ENCODE results near the gene ACSL6. TPM values are rescaled to one million over a fixed set of nuclear protein-coding genes. Genes with fewer than 3 reads are reported as not detected.

The ACSL6 gene
- total and polyA plus RNA-seq, 2 donors (not counting 1 experiment from before 2014, with no cell fraction given), result 0.03 to 0.62 TPM

- intact Hi-C loops (cut with micrococcal nuclease), result no loop called here
- Histone ChIP-seq H3K27me3 (replicated peaks in 1 of 4; ENCODE audit: control extremely low read depth in 1 of 4, control insufficient read depth in 3 of 4, insufficient read depth in 4 of 4, low read length in 3 of 4) (no peaks in the 10 kb centered on the region), H3K4me2 (replicated peaks; ENCODE audit: low read depth, low read length, poor library complexity, severe bottlenecking) (no peak overlapping the region), H3K27ac (ENCODE audit: low read length in 2 of 2) (no peak overlapping the region), H3K9me3 (ENCODE audit: control extremely low read depth in 1 of 3, control insufficient read depth in 2 of 3, insufficient read depth in 1 of 3, low read length in 2 of 3) (no peaks in the 10 kb centered on the region), H3K4me1 (ENCODE audit: control insufficient read depth in 2 of 2, insufficient read depth in 2 of 2, low read length in 2 of 2) (no peaks in the 10 kb centered on the region), H2AFZ (ENCODE audit: insufficient read depth, low read depth, low read length, poor library complexity, severe bottlenecking) (no peak overlapping the region), H4K20me1 (ENCODE audit: control insufficient read depth, insufficient read depth, low read length, poor library complexity, severe bottlenecking) (no peaks in the 10 kb centered on the region), H3K79me2 (ENCODE audit: control insufficient read depth, insufficient read depth, low read length) (no peaks in the 10 kb centered on the region), H3K9ac (ENCODE audit: low read length) (no peak overlapping the region), H3K4me3 (ENCODE audit: control extremely low read depth in 1 of 5, extremely low read depth in 1 of 5, insufficient read depth in 1 of 5, low read depth in 2 of 5, low read length in 4 of 5) (no peak overlapping the region), H3K36me3 (replicated peaks in 1 of 2; ENCODE audit: control extremely low read depth in 1 of 2, control insufficient read depth in 1 of 2, extremely low read depth in 1 of 2, insufficient read depth in 2 of 2, low read length in 1 of 2) (no peaks in the 10 kb centered on the region)
- CTCF ChIA-PET, result no interaction called here
- POLR2A ChIA-PET, result no interaction called here
- no peaks in the 10 kb centered on the region for H3K9me3 Mint-ChIP-seq (ENCODE audit: insufficient read depth)
- H3K4me3 Mint-ChIP-seq, result no peak overlapping the region
- TF ChIP-seq CTCF (IDR thresholded peaks at IDR 0.05) (no peak), EZH2 (IDR thresholded peaks at IDR 0.05; ENCODE audit: borderline replicate concordance, insufficient read depth, low read depth, low read length, poor library complexity, severe bottlenecking) (no peak)
- ATAC-seq (ENCODE audit: low read depth) (no peak), DNase-seq (no peak)
- 100% methylated on average over 1 of the region's 5 CpGs for WGBS (ENCODE audit: insufficient coverage)
- H3K4me1 Mint-ChIP-seq, result no peaks in the 10 kb centered on the region
- H3K27me3 Mint-ChIP-seq, result peaks cover 14% of the 10 kb centered on the region
- H3K27ac Mint-ChIP-seq, result no peak overlapping the region
Observed at GRCh38 chr5:131968396-131968954, 43.0 kb downstream of the ACSL6 start.

GRCh38 chr5:131966551-131966950, 44.9 kb downstream of the ACSL6 start:
- DNase-seq, result no peak

More at GRCh38 chr5:131966551-131966950, 44.9 kb downstream of the ACSL6 start:
- POLR2A ChIA-PET, result no interaction called here
- intact Hi-C loops (cut with micrococcal nuclease), result no loop called here
- Histone ChIP-seq H3K79me2 (ENCODE audit: control insufficient read depth, insufficient read depth, low read length) (no peaks in the 10 kb centered on the region), H3K9me3 (ENCODE audit: control extremely low read depth in 1 of 3, control insufficient read depth in 2 of 3, insufficient read depth in 1 of 3, low read length in 2 of 3) (no peaks in the 10 kb centered on the region), H3K27me3 (replicated peaks in 1 of 4; ENCODE audit: control extremely low read depth in 1 of 4, control insufficient read depth in 3 of 4, insufficient read depth in 4 of 4, low read length in 3 of 4) (no peaks in the 10 kb centered on the region), H2AFZ (ENCODE audit: insufficient read depth, low read depth, low read length, poor library complexity, severe bottlenecking) (no peak overlapping the region), H3K4me3 (ENCODE audit: control extremely low read depth in 1 of 5, extremely low read depth in 1 of 5, insufficient read depth in 1 of 5, low read depth in 2 of 5, low read length in 4 of 5) (no peak overlapping the region), H3K9ac (ENCODE audit: low read length) (no peak overlapping the region), H3K4me1 (ENCODE audit: control insufficient read depth in 2 of 2, insufficient read depth in 2 of 2, low read length in 2 of 2) (no peaks in the 10 kb centered on the region), H3K36me3 (replicated peaks in 1 of 2; ENCODE audit: control extremely low read depth in 1 of 2, control insufficient read depth in 1 of 2, extremely low read depth in 1 of 2, insufficient read depth in 2 of 2, low read length in 1 of 2) (no peaks in the 10 kb centered on the region), H4K20me1 (ENCODE audit: control insufficient read depth, insufficient read depth, low read length, poor library complexity, severe bottlenecking) (no peaks in the 10 kb centered on the region), H3K27ac (ENCODE audit: low read length in 2 of 2) (no peak overlapping the region), H3K4me2 (replicated peaks; ENCODE audit: low read depth, low read length, poor library complexity, severe bottlenecking) (no peak overlapping the region)
- Mint-ChIP-seq H3K27ac (no peak overlapping the region), H3K4me1 (no peaks in the 10 kb centered on the region), H3K27me3 (peaks cover 16% of the 10 kb centered on the region), H3K4me3 (no peak overlapping the region), H3K9me3 (ENCODE audit: insufficient read depth) (no peaks in the 10 kb centered on the region)
- no peak for ATAC-seq (ENCODE audit: low read depth)
- TF ChIP-seq EZH2 (IDR thresholded peaks at IDR 0.05; ENCODE audit: borderline replicate concordance, insufficient read depth, low read depth, low read length, poor library complexity, severe bottlenecking), result no peak
- no peak for TF ChIP-seq CTCF (IDR thresholded peaks at IDR 0.05)
- WGBS (ENCODE audit: insufficient coverage), result no CpG with 5 or more reads among the region's 1 CpG
- CTCF ChIA-PET, result no interaction called here
